HUES6 (cell line): ENCODE data around the gene DPP3.
"Not testable (repeated sequence)": the region's sequence is repeated elsewhere in the genome, so short reads cannot be mapped to it uniquely, and the experiment has no call there.

ENCODE experiments used
- H3K27ac ChIP-seq: 2 replicates; pipeline ENCODE4 v1.7.0; 2013; ENCODE audit warnings: low read depth, mild to moderate bottlenecking, low read length, inconsistent platforms
- H3K27me3 ChIP-seq: 2 replicates; pipeline ENCODE4 v1.6.1; 2013; ENCODE audit warnings: low read length; ENCODE audit not compliant: control insufficient read depth, insufficient read depth
- H3K36me3 ChIP-seq: 2 replicates; pipeline ENCODE4 v1.6.1; 2013; ENCODE audit warnings: low read length; ENCODE audit not compliant: control insufficient read depth, insufficient read depth
- H3K4me1 ChIP-seq: 2 replicates; pipeline ENCODE4 v1.6.1; 2013; ENCODE audit warnings: low read length; ENCODE audit not compliant: control insufficient read depth, insufficient read depth
- H3K4me3 ChIP-seq: 2 replicates; pipeline ENCODE4 v1.5.1; 2013; ENCODE audit warnings: low read depth, low read length
- H3K9ac ChIP-seq: one replicate; pipeline ENCODE4 v1.6.1; 2013; ENCODE audit warnings: mild to moderate bottlenecking, low read length
- H3K9me3 ChIP-seq: 2 replicates; pipeline ENCODE4 v1.6.1; 2013; ENCODE audit warnings: low read depth, low read length; ENCODE audit not compliant: control insufficient read depth, insufficient read depth

Gene DPP3

DNA sequence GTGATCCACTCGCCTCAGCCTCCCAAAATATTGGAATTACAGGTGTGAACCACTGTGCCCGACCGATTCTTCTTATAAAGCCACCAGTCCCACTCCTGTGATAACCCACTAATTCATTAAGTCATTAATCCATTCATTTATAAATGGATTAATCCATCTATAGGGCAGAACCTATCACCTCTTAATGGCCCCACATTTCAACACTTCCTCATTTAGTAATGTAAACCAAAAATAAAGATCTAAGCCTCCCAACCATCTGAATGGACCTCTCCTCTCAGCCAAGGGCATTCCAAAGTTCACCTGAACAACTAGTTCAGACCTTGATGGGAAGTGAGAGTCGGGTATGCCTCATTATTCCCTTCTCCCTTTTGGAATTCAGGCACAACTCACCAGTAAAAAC lies 31.7 kb upstream of the DPP3 start:
- H3K27ac ChIP-seq: no peak overlapping the region
- H3K4me1 ChIP-seq: no peaks in the 10 kb centered on the region; the same call in 1 of the 2 replicates
- H3K27me3 ChIP-seq: peaks cover 3% of the 10 kb centered on the region; the same call in 1 of the 2 replicates
- no peak overlapping the region for H3K9ac ChIP-seq
- H3K9me3 ChIP-seq: peaks cover 10% of the 10 kb centered on the region; the same call in 1 of the 2 replicates
- H3K4me3 ChIP-seq: no peak overlapping the region
- no peaks in the 10 kb centered on the region for H3K36me3 ChIP-seq

DNA sequence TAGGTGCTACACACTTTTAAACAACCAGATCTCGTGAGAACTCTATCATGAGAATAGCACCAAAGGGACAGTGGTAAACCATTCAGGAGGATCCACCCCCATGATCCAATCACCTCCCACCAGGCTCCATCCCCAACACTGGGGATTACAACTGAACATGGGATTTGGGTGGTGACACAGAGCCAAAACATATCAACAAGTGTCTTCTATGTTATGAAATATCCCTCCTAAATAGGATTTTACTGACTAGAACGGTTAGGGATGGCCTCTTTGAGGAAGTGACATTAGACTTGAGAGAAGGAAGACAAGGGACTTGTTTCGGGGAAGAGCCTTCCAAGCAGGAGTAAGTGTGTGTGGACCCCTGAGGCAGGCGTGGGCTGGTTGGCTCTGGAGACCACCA lies 29.7 kb upstream of the DPP3 start:
- no peaks in the 10 kb centered on the region for H3K36me3 ChIP-seq
- H3K9me3 ChIP-seq: peaks cover 6% of the 10 kb centered on the region; the same call in 1 of the 2 replicates
- no peak overlapping the region for H3K27ac ChIP-seq
- no peak overlapping the region for H3K9ac ChIP-seq
- H3K27me3 ChIP-seq: peaks cover 3% of the 10 kb centered on the region; the same call in 1 of the 2 replicates
- no peaks in the 10 kb centered on the region; the same call in 1 of the 2 replicates for H3K4me1 ChIP-seq
- H3K4me3 ChIP-seq: no peak overlapping the region

DNA sequence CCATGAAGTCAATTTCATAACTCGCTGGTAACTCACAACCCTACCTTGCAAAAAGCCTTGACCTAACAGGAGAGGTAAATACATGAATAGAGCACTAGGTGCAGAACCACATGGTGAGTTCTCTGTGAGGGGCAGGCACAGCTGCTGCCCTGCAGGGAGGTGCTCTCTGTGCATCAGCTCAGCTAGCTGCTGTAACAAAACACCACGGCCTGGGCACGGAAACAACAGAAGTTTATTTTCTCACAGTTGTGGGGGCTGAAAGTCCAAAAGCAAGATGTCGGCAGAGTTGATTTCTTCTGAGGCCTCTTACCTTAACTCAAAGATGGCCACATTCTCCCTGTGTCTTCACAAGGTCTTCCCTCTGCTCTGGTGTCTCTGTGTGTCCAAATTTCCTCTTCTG lies 28.6 kb upstream of the DPP3 start:
- Histone ChIP-seq H3K36me3 (no peaks in the 10 kb centered on the region), H3K9ac (no peak overlapping the region), H3K9me3 (peaks cover 6% of the 10 kb centered on the region; the same call in 1 of the 2 replicates), H3K4me1 (no peaks in the 10 kb centered on the region), H3K4me3 (no peak overlapping the region), H3K27ac (no peak overlapping the region), H3K27me3 (peaks cover 3% of the 10 kb centered on the region; the same call in 1 of the 2 replicates)

DNA sequence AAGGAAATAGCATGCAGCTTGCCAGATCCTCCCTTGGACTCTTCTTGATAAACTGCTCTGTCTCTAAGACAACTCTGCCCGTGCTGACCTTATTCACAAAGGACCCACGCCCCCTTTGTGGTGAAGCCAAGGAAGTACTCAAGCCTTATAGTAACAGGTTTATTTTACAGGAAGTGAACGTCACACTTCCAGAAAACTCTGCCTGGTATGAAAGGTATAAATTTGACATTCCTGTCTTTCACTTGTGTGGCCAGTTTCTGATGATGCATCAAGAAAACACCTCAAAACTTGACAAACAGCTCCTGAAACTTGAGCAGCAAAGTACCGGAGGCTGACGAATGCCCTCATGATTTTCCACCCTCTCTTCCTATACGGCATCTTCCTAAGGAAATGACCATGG lies 26.0 kb upstream of the DPP3 start:
- H3K27me3 ChIP-seq: peaks cover 3% of the 10 kb centered on the region; the same call in 1 of the 2 replicates
- H3K9me3 ChIP-seq: peaks cover 6% of the 10 kb centered on the region; the same call in 1 of the 2 replicates
- H3K4me3 ChIP-seq: no peak overlapping the region
- no peak overlapping the region for H3K27ac ChIP-seq
- no peak overlapping the region for H3K9ac ChIP-seq
- no peaks in the 10 kb centered on the region for H3K4me1 ChIP-seq
- H3K36me3 ChIP-seq: no peaks in the 10 kb centered on the region

DNA sequence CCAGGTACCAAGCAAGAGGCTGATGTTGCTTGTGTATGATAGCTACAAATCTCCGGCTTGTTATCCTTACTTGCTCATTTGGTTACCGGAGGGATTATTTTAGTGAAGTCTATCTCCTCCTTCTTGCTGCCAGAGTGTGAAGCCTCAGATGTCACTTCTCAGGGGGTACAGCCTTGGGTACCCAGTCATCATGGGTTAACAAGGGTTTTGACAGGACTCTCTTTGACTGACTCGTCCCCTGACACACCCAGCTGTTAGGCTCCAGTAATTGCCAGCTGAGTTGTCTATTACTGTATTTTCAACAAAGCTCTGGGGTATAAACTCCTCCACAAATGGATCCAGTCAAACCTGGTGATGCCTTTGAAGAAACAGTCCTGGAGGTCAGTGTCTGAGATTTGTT lies 25.4 kb upstream of the DPP3 start:
- H3K4me1 ChIP-seq: no peaks in the 10 kb centered on the region
- no peak overlapping the region for H3K9ac ChIP-seq
- peaks cover 6% of the 10 kb centered on the region; the same call in 1 of the 2 replicates for H3K9me3 ChIP-seq
- H3K36me3 ChIP-seq: no peaks in the 10 kb centered on the region
- H3K27me3 ChIP-seq: peaks cover 3% of the 10 kb centered on the region; the same call in 1 of the 2 replicates
- no peak overlapping the region for H3K27ac ChIP-seq
- no peak overlapping the region for H3K4me3 ChIP-seq

DNA sequence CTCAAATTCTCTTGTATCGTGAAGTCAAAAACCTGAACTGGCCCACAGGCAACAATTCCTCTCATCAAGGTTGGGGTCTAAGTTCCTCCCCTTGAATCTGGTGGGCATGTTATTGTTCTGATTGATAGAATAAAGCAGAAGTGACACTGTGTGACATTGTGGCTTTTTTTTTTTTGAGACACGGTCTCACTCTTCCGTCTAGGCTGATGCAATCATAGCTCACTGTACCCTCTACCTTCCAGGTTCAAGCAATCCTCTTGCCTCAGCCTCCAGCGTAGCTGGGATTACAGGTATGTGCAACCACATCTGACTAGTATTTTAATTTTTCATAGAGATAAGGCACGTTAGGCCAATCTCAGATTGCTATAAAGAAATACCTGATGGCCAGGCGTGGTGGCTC lies 22.4 kb upstream of the DPP3 start:
- Histone ChIP-seq H3K27ac (no peak overlapping the region), H3K9me3 (peaks cover 13% of the 10 kb centered on the region)

DNA sequence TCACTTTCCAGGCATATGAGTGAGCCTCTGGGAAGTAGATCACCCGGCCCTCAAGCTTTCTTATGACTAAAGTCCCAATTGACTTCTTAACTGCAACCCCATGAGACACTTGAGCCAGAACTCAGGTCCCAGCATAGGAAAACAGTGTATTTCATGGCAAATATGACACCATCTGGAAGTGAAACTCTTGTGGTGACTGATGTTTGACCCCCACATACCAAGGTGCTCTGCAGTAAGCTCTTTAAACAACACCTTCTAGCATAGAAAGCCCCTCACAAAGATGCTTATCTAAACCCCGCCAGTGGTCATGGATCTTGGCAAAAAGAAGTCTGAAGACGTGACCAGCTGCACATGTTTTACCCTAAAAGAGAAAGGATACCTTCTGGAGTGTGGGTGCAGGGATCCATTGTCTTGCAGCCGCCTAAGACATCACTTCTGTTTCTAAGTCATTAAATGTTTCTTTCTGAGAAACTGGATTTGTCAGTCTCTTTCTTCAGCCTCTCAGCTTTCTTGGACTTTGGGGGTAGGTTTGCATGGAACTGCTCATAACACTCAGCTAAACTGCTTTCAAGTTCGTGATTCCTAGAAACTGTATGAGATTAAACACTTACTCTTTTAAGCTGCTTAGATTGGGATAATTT lies 21.0 kb upstream of the DPP3 start:
- Histone ChIP-seq H3K9me3 (peaks cover 14% of the 10 kb centered on the region), H3K27ac (no peak overlapping the region), H3K36me3 (no peaks in the 10 kb centered on the region), H3K27me3 (no peaks in the 10 kb centered on the region; the same call in 1 of the 2 replicates), H3K4me1 (no peaks in the 10 kb centered on the region), H3K9ac (no peak overlapping the region), H3K4me3 (no peak overlapping the region)

More for the DNA sequence above, 22.4 kb upstream of the DPP3 start:
- Histone ChIP-seq H3K9ac (no peak overlapping the region), H3K36me3 (no peaks in the 10 kb centered on the region), H3K4me3 (no peak overlapping the region), H3K4me1 (no peaks in the 10 kb centered on the region), H3K27me3 (no peaks in the 10 kb centered on the region; the same call in 1 of the 2 replicates)

DNA sequence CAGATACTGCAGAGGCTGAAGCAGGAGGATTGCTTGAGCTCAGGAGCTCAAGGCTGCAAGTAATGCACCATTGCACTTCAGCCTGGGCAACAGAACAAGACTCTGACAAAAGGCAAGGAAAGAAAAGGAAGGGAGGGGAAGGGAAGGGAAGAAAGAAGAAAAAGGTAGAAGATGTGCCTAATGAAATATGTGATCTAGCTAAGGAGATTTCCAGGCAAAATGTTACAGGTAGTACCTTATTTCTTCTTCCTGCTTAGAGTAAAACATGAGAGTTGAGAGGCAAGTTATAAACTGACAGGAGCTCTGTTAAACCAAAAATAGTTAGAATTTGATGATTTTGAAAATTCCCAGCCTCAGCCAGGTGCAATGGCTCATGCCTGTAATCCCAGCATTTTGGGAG lies 18.2 kb upstream of the DPP3 start:
- peaks cover 9% of the 10 kb centered on the region for H3K4me1 ChIP-seq

DNA sequence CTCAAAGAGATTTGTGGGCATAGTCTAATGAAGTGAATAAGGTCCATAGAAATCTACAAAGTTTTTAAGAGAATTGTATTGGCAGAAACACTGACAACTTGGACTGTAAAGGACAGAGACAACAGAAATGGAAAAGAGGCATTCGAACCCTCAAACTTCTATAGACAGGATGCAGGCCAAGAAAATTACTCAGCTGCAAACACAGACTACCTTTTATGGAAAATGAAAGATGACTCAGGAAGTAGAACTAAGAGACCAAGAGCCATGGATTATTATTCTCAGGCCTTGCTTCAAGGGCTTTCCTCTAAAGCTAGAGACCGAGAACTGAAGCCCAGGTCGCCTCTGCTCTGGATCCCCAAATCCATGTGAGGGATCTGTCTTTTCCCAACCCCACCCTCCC lies 17.3 kb upstream of the DPP3 start:
- peaks cover 16% of the 10 kb centered on the region for H3K4me1 ChIP-seq
- no peak overlapping the region for H3K9ac ChIP-seq
- H3K36me3 ChIP-seq: no peaks in the 10 kb centered on the region
- peaks cover 14% of the 10 kb centered on the region for H3K9me3 ChIP-seq
- H3K27ac ChIP-seq: no peak overlapping the region
- no peaks in the 10 kb centered on the region for H3K27me3 ChIP-seq
- H3K4me3 ChIP-seq: no peak overlapping the region

More for the DNA sequence above, 18.2 kb upstream of the DPP3 start:
- Histone ChIP-seq H3K27me3 (no peaks in the 10 kb centered on the region), H3K9me3 (peaks cover 14% of the 10 kb centered on the region), H3K9ac (no peak overlapping the region), H3K36me3 (no peaks in the 10 kb centered on the region), H3K4me3 (no peak overlapping the region), H3K27ac (no peak overlapping the region)

DNA sequence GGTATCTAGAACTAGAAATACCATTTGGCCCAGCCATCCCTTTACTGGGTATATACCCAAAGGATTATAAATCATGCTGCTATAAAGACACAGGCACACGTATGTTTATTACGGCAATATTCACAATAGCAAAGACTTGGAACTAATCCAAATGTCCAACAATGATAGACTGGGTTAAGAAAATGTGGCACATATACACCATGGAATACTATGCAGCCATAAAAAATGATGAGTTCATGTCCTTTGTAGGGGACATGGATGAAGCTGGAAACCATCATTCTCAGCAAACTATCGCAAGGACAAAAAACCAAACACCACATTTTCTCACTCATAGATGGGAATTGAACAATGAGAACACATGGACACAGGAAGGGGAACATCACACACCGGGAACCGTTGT lies 16.1 kb upstream of the DPP3 start:
- Histone ChIP-seq H3K9me3 (peaks cover 14% of the 10 kb centered on the region), H3K4me1 (peaks cover 23% of the 10 kb centered on the region)
- not testable (repeated sequence) for H3K9ac ChIP-seq, H3K27me3 ChIP-seq, H3K4me3 ChIP-seq, H3K27ac ChIP-seq, H3K36me3 ChIP-seq

DNA sequence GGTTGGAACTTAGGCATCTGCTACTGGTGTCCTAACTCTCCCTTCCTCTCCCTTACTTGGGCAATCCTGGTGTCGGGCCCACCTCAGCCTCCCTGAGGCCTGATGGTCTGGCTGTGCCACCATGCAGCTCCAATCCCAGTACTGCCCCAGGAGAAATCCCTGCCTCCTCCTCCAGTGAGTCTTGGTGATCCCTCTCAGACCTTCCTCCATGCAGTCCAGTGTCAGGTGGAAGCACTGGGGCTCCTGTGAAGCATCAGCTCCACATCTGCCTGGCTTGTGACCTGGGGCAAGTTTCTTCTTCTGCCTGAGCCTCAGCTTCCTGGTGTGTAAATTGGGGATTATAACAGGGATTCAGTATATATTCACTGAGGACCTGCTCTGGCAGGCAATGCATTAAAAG lies 15.3 kb upstream of the DPP3 start:
- Histone ChIP-seq H3K9me3 (peaks cover 14% of the 10 kb centered on the region), H3K4me3 (no peak overlapping the region), H3K9ac (no peak overlapping the region), H3K36me3 (no peaks in the 10 kb centered on the region), H3K27ac (no peak overlapping the region), H3K27me3 (no peaks in the 10 kb centered on the region), H3K4me1 (peaks cover 28% of the 10 kb centered on the region)
